ENCODE data around the gene PAX3. TPM values are rescaled to one million over a fixed set of nuclear protein-coding genes. Genes with fewer than 3 reads are reported as not detected.

PAX3 gene
- total RNA-seq, 2 donors from 2014 or later = not detected

DNA sequence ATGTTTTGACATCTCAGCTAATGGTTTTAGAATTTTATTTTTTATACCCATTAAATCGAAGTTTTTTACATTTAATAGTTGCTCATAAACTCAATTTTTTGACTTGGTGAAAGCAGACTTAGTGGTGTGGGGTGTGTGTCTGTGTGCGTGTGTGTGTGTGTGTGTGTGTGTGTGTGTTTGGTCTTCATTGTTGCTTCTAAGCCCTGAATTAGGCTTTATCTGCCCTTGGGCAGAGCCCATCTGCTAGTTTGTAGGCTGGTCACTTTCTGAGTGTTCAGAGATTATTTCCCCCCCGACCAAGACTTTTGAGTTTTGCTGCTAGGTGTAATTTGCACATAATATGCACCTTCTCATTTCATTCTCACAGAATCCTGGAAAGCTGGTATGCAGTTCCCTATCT lies 14.3 kb downstream of the PAX3 start:
- 49% methylated on average over 3 of the region's 3 CpGs for WGBS
- Histone ChIP-seq H3K9me3 (no peaks in the 10 kb centered on the region), H3K4me1 (replicated peaks) (no peaks in the 10 kb centered on the region), H3K36me3 (no peaks in the 10 kb centered on the region), H3K27me3 (replicated peaks; ENCODE audit: insufficient read depth) (peaks cover 22% of the 10 kb centered on the region), H3K27ac (no peak overlapping the region), H3K4me3 (no peak overlapping the region)
- no peak for DNase-seq (ENCODE audit: low spot score)
- intact Hi-C loops (cut with DNase I) = no loop called here
- TF ChIP-seq POLR2A (IDR thresholded peaks at IDR 0.05) (no peak), POLR2AphosphoS5 (IDR thresholded peaks at IDR 0.05) (no peak)
- TF ChIP-seq, protein P1, sequence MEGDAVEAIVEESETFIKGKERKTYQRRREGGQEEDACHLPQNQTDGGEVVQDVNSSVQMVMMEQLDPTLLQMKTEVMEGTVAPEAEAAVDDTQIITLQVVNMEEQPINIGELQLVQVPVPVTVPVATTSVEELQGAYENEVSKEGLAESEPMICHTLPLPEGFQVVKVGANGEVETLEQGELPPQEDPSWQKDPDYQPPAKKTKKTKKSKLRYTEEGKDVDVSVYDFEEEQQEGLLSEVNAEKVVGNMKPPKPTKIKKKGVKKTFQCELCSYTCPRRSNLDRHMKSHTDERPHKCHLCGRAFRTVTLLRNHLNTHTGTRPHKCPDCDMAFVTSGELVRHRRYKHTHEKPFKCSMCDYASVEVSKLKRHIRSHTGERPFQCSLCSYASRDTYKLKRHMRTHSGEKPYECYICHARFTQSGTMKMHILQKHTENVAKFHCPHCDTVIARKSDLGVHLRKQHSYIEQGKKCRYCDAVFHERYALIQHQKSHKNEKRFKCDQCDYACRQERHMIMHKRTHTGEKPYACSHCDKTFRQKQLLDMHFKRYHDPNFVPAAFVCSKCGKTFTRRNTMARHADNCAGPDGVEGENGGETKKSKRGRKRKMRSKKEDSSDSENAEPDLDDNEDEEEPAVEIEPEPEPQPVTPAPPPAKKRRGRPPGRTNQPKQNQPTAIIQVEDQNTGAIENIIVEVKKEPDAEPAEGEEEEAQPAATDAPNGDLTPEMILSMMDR (IDR thresholded peaks at IDR 0.05) = no peak

DNA sequence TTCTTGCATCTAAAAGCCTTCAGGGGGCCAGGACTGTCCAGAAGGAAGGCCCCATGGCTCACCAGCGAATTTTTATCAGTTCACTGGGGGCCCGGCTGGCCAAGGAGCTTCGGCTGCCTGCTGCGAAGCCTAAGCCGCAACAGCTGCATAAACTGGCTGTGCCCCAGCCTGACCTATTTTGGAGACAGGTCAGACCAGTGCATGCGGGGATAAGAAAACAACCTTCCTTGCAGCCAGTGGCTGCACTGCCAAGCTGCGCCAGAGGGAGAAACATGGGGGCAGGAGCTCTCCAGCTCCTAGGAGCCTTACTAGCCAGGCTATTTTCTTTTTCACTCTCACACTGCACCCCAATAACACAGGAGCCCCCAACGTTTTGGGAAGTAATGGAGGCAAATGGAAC lies 15.2 kb downstream of the PAX3 start:
- intact Hi-C loops (cut with DNase I) = no loop called here
- peaks cover 14% of the 10 kb centered on the region for H3K27me3 ChIP-seq (replicated peaks; ENCODE audit: insufficient read depth)

DNA sequence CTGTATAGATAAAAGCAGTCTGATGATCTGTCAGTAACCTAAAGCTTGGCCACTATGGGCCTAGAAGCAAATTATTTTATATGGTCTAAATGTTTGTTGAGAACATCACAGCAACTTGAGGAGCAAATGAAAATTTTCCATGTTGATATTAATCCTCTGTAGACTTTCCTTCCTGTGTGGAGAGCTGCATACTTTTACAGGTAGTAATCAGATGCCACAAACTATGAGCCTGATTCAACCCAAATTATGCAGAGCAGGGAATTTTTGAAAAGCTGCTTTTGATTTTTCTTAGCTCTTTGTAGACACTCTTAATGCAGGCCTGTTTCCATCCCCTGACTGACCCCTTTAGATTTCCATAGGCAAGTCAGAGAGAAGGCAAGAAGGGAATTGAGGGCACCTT lies 17.3 kb downstream of the PAX3 start:
- peaks cover 10% of the 10 kb centered on the region for H3K27me3 ChIP-seq (replicated peaks; ENCODE audit: insufficient read depth)
- intact Hi-C loops (cut with DNase I) = no loop called here
- TF ChIP-seq, protein P1 (IDR thresholded peaks at IDR 0.05) = no peak
- TF ChIP-seq POLR2A (IDR thresholded peaks at IDR 0.05) (no peak), POLR2AphosphoS5 (IDR thresholded peaks at IDR 0.05) (no peak)

More for the DNA sequence above, 15.2 kb downstream of the PAX3 start:
- 51% methylated on average over 8 of the region's 8 CpGs for WGBS
- no peak for TF ChIP-seq POLR2A (IDR thresholded peaks at IDR 0.05)
- TF ChIP-seq, protein P1 (IDR thresholded peaks at IDR 0.05) = no peak
- no peak for TF ChIP-seq POLR2AphosphoS5 (IDR thresholded peaks at IDR 0.05)
- H3K4me3 ChIP-seq = no peak overlapping the region
- H3K4me1 ChIP-seq (replicated peaks) = no peaks in the 10 kb centered on the region
- DNase-seq (ENCODE audit: low spot score) = no peak
- no peaks in the 10 kb centered on the region for H3K36me3 ChIP-seq
- no peaks in the 10 kb centered on the region for H3K9me3 ChIP-seq
- H3K27ac ChIP-seq = no peak overlapping the region

DNA sequence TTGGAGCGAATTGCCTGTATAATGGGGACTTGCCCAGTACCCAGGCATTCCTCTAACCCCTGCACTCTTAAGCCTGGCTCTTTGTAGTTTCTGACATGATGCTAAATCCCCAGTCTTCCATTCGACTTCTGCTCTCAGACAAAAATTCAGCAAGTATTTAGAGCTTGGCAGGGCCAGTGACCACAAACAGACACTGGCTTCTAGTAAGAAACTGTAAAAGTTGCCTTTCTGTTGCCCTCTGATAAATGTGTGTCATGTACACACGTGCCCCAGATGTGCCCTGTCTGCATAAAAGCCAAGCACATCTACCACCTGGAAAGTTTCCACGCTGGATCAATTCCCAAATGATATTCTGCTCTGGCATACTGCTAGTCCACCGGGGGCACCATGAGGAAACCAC lies 18.0 kb downstream of the PAX3 start:
- intact Hi-C loops (cut with DNase I) = no loop called here
- no peak for DNase-seq (ENCODE audit: low spot score)
- Histone ChIP-seq H3K9me3 (no peaks in the 10 kb centered on the region), H3K27me3 (replicated peaks; ENCODE audit: insufficient read depth) (peaks cover 10% of the 10 kb centered on the region), H3K4me1 (replicated peaks) (no peaks in the 10 kb centered on the region), H3K36me3 (no peaks in the 10 kb centered on the region), H3K4me3 (no peak overlapping the region), H3K27ac (no peak overlapping the region)
- TF ChIP-seq POLR2A (IDR thresholded peaks at IDR 0.05) (no peak), POLR2AphosphoS5 (IDR thresholded peaks at IDR 0.05) (no peak)
- TF ChIP-seq, protein P1 (IDR thresholded peaks at IDR 0.05) = no peak
- 74% methylated on average over 5 of the region's 5 CpGs for WGBS

More for the DNA sequence above, 17.3 kb downstream of the PAX3 start:
- no peaks in the 10 kb centered on the region for H3K4me1 ChIP-seq (replicated peaks)
- H3K4me3 ChIP-seq = no peak overlapping the region
- no peak overlapping the region for H3K27ac ChIP-seq
- no peaks in the 10 kb centered on the region for H3K9me3 ChIP-seq
- no peaks in the 10 kb centered on the region for H3K36me3 ChIP-seq
- DNase-seq (ENCODE audit: low spot score) = no peak

DNA sequence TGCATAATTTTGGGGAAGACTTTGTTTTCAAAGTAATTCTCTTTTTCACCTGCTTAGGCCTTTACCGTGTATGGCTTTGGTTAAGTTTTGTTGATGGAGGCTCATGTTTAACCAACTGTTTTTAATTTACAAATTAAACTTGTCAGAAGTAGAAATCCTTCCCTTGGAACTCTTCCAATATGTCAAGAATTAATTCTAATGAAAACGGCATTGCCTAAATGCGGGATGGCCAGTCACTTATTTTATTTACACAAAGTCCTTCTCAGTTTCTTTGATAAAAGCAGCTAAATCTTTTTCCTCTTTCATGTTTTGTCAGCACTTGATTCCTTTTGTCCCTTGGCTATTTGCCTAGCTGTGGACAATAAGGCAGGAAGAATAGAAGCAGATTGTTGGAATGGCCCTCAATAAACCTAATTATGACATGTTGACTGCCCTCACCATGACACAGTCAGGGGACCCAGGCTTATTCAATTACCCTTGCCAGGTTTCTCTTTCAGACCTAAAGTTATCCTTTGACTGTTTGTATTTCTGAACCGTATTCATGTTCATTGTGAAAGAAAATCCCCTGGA lies 26.3 kb downstream of the PAX3 start:
- Histone ChIP-seq H3K4me1 (replicated peaks) (no peaks in the 10 kb centered on the region), H3K27ac (no peak overlapping the region), H3K4me3 (no peak overlapping the region), H3K36me3 (no peaks in the 10 kb centered on the region), H3K9me3 (no peaks in the 10 kb centered on the region), H3K27me3 (replicated peaks; ENCODE audit: insufficient read depth) (peaks cover 4% of the 10 kb centered on the region)
- no peak for DNase-seq (ENCODE audit: low spot score)
- intact Hi-C loops (cut with DNase I) = no loop called here
- WGBS = 48% methylated on average over 4 of the region's 4 CpGs
- TF ChIP-seq, protein P1 (IDR thresholded peaks at IDR 0.05) = no peak
- no peak for TF ChIP-seq POLR2A (IDR thresholded peaks at IDR 0.05)
- no peak for TF ChIP-seq POLR2AphosphoS5 (IDR thresholded peaks at IDR 0.05)

Measured in prostate gland (tissue), 2 donors.